SK-N-SH treated with all-trans-retinoic acid at 6 μM for 48 hours (cell line): ENCODE results near the gene CD28.

Source experiments
- ATAC-seq: fragments of 200-7000 bp; cut with Tn5 transposase; 3 replicates; pipeline ENCODE4 v1.9.1; 2020; ENCODE audit warnings: mild to moderate bottlenecking, moderate library complexity
- ARNTL ChIP-seq: fragments of 450-650 bp; formaldehyde crosslinking; IDR thresholded peaks from 2 replicates; pipeline ENCODE4 v1.5.0; 2020; ENCODE audit warnings: low read depth, mild to moderate bottlenecking, moderate library complexity, borderline replicate concordance
- BACH2 ChIP-seq: fragments of 250-450 bp; sonication (Bioruptor Pico); IDR thresholded peaks from 2 replicates; pipeline ENCODE4 v1.9.0; 2021; ENCODE audit warnings: mild to moderate bottlenecking, borderline replicate concordance
- CSDC2 ChIP-seq: fragments of 250-450 bp; sonication (Bioruptor Pico); IDR thresholded peaks from 2 replicates; pipeline ENCODE4 v1.5.0; 2020; ENCODE audit warnings: mild to moderate bottlenecking, moderate library complexity
- ESRRG ChIP-seq: fragments of 250-450 bp; sonication (Bioruptor Pico); IDR thresholded peaks from 2 replicates; pipeline ENCODE4 v1.6.1; 2021; ENCODE audit warnings: mild to moderate bottlenecking
- GLIS3 ChIP-seq: fragments of 250-450 bp; sonication (Bioruptor Pico); IDR thresholded peaks from 2 replicates; pipeline ENCODE4 v1.5.0; 2020; ENCODE audit warnings: mild to moderate bottlenecking, moderate library complexity
- OSR1 ChIP-seq: fragments of 250-450 bp; sonication (Bioruptor Pico); IDR thresholded peaks from 2 replicates; pipeline ENCODE4 v1.8.0; 2022; ENCODE audit warnings: moderate library complexity, mild to moderate bottlenecking, inconsistent platforms
- RARB ChIP-seq: fragments of 250-450 bp; sonication (Bioruptor Pico); IDR thresholded peaks from 2 replicates; pipeline ENCODE4 v1.8.0; 2021; ENCODE audit warnings: mild to moderate bottlenecking, moderate library complexity
- TOX ChIP-seq: fragments of 250-450 bp; sonication (Bioruptor Pico); IDR thresholded peaks from 2 replicates; pipeline ENCODE4 v1.8.0; 2021; ENCODE audit warnings: mild to moderate bottlenecking, moderate library complexity, borderline replicate concordance
- ZC3H10 ChIP-seq: fragments of 250-450 bp; sonication (Bioruptor Pico); IDR thresholded peaks from 2 replicates; pipeline ENCODE4 v1.5.1; 2021; ENCODE audit warnings: mild to moderate bottlenecking, moderate library complexity
- ZFP30 ChIP-seq: fragments of 450-650 bp; formaldehyde crosslinking; IDR thresholded peaks from 2 replicates; pipeline ENCODE4 v1.5.0; 2022; ENCODE audit warnings: mild to moderate bottlenecking, moderate library complexity
- ZNF70 ChIP-seq: fragments of 450-650 bp; formaldehyde crosslinking; IDR thresholded peaks from 2 replicates; pipeline ENCODE4 v1.5.0; 2020; ENCODE audit warnings: mild to moderate bottlenecking, moderate library complexity
- ZNF8 ChIP-seq: fragments of 450-650 bp; formaldehyde crosslinking; IDR thresholded peaks from 2 replicates; pipeline ENCODE4 v1.5.0; 2020; ENCODE audit warnings: mild to moderate bottlenecking, moderate library complexity
- TF ChIP-seq, protein P1 (sequence below): fragments of 250-450 bp; sonication (Bioruptor Pico); IDR thresholded peaks from 2 replicates; pipeline ENCODE4 v1.5.1; 2020; ENCODE audit warnings: low read depth, mild to moderate bottlenecking, moderate library complexity
- TF ChIP-seq, protein P2 (sequence below): fragments of 250-450 bp; sonication (Bioruptor Pico); IDR thresholded peaks from 2 replicates; pipeline ENCODE4 v1.5.1; 2021; ENCODE audit warnings: mild to moderate bottlenecking, moderate library complexity
- TF ChIP-seq, protein P3 (sequence below): fragments of 250-450 bp; sonication (Bioruptor Pico); IDR thresholded peaks from 2 replicates; pipeline ENCODE4 v1.8.0; 2020; ENCODE audit warnings: mild to moderate bottlenecking, moderate library complexity, borderline replicate concordance
- TF ChIP-seq, protein P4 (sequence below): fragments of 250-450 bp; sonication (Bioruptor Pico); IDR thresholded peaks from 2 replicates; pipeline ENCODE4 v1.8.0; 2021; ENCODE audit warnings: low read depth, mild to moderate bottlenecking, moderate library complexity, borderline replicate concordance

CD28 gene

DNA sequence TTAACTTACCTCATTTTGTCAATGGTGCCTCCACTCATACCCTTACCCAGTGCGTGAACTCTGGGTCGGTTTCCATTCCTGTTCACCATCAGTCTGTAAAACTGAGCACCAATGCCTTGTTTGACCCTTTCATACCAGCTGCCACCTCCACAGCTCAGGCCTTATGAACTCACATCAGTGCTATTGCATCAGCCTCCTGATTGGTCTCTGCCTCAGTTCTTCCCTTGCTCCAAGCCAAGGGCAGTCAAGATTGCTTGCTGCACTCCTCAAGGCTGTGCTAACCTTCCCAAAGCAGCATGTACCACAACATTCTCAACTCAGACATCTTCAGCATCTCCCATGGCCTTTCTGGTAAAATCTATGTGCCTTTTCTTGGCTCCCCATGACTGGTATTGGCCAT is 9.3 kb downstream of the CD28 start:
- TF ChIP-seq, protein P1, sequence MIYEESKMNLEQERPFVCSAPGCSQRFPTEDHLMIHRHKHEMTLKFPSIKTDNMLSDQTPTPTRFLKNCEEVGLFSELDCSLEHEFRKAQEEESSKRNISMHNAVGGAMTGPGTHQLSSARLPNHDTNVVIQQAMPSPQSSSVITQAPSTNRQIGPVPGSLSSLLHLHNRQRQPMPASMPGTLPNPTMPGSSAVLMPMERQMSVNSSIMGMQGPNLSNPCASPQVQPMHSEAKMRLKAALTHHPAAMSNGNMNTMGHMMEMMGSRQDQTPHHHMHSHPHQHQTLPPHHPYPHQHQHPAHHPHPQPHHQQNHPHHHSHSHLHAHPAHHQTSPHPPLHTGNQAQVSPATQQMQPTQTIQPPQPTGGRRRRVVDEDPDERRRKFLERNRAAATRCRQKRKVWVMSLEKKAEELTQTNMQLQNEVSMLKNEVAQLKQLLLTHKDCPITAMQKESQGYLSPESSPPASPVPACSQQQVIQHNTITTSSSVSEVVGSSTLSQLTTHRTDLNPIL (CRISPR knock-in tag): no peak
- no peak for TF ChIP-seq OSR1 (CRISPR knock-in tag)
- no peak for TF ChIP-seq ZNF8 (CRISPR knock-in tag)
- TF ChIP-seq ZC3H10: no peak
- TF ChIP-seq, protein P2, sequence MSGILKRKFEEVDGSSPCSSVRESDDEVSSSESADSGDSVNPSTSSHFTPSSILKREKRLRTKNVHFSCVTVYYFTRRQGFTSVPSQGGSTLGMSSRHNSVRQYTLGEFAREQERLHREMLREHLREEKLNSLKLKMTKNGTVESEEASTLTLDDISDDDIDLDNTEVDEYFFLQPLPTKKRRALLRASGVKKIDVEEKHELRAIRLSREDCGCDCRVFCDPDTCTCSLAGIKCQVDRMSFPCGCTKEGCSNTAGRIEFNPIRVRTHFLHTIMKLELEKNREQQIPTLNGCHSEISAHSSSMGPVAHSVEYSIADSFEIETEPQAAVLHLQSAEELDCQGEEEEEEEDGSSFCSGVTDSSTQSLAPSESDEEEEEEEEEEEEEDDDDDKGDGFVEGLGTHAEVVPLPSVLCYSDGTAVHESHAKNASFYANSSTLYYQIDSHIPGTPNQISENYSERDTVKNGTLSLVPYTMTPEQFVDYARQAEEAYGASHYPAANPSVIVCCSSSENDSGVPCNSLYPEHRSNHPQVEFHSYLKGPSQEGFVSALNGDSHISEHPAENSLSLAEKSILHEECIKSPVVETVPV (CRISPR knock-in tag): no peak
- no peak for TF ChIP-seq ARNTL (CRISPR knock-in tag)
- TF ChIP-seq GLIS3: no peak
- TF ChIP-seq CSDC2 (CRISPR knock-in tag): no peak
- no peak for TF ChIP-seq RARB (CRISPR knock-in tag)
- TF ChIP-seq, all 23 proteins: peak for 0
- ATAC-seq: no peak

DNA sequence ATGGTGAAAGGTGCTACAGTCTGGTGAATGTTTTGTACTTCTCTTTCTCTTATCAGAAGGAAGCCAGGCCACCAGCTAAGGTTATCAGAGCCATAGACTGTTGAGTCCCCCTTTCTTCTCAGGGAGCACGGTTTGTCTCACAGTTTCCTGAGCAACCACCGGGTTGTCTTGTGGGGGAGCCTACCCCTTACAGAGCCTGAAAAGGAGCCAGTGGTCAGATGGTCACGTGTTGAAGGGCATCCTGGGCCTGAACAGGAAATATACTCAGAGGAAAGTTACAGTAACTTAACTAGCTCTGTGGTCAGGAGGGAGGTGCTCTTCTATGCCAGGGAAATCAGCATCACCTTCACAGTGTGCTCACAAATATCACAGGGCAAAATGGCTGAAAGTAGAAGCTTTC is 11.6 kb downstream of the CD28 start:
- no peak for ATAC-seq

DNA sequence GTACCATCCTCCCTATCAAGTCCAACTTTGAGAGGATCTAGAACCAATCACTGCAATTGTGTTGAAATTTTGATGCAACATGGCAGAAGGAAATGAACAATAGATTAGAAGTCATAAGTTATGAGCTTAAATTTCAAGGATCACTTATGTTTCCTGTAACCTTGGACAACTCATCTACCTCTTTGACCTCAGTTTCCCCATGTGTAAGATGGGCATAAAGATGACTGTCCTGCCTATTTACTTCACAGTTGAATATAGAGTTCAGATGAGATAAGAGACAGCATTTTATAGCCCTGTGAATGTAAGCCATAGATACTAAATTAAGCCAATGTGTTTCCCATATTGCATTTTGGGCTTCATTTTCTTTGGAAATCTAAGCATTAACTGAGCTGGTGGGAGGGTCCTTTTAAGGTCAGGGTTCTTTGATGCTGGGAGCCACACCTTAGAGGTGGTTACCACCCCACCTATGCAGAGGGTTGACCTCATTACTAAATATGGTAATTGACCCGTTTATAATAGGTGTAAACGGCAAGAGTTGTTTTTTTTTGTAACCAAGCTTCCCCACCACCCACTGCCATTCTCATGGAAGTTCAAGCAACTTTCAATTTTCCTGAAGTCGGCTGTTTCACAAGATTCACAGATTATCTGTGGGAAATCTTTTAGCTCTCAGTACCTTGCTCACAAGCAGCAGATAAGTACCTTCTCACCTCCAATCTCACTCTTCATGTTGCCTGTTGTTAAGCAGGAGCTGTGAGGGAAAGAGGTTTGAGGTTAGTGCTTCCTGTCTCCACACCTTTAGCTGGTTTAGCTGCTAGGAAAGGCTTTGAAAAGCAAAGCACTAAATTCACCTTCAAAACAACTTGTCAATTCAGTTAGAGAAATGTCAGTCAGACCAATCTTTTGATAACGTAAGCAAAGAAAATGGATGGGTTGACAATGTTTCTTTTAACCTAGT is 13.3 kb downstream of the CD28 start:
- ATAC-seq: no peak
- TF ChIP-seq ZC3H10: no peak
- TF ChIP-seq, protein P2 (CRISPR knock-in tag): no peak
- TF ChIP-seq ESRRG (CRISPR knock-in tag): no peak
- TF ChIP-seq ZNF70: no peak
- no peak for TF ChIP-seq TOX (CRISPR knock-in tag)
- TF ChIP-seq, protein P1 (CRISPR knock-in tag): no peak
- TF ChIP-seq BACH2: no peak
- TF ChIP-seq RARB (CRISPR knock-in tag): no peak
- no peak for TF ChIP-seq GLIS3
- no peak for TF ChIP-seq OSR1 (CRISPR knock-in tag)
- TF ChIP-seq, protein P3, sequence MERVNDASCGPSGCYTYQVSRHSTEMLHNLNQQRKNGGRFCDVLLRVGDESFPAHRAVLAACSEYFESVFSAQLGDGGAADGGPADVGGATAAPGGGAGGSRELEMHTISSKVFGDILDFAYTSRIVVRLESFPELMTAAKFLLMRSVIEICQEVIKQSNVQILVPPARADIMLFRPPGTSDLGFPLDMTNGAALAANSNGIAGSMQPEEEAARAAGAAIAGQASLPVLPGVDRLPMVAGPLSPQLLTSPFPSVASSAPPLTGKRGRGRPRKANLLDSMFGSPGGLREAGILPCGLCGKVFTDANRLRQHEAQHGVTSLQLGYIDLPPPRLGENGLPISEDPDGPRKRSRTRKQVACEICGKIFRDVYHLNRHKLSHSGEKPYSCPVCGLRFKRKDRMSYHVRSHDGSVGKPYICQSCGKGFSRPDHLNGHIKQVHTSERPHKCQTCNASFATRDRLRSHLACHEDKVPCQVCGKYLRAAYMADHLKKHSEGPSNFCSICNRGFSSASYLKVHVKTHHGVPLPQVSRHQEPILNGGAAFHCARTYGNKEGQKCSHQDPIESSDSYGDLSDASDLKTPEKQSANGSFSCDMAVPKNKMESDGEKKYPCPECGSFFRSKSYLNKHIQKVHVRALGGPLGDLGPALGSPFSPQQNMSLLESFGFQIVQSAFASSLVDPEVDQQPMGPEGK (CRISPR knock-in tag): no peak

More for the DNA sequence above, 11.6 kb downstream of the CD28 start:
- TF ChIP-seq, protein P1 (CRISPR knock-in tag): no peak
- TF ChIP-seq ZFP30: no peak
- TF ChIP-seq, protein P4, sequence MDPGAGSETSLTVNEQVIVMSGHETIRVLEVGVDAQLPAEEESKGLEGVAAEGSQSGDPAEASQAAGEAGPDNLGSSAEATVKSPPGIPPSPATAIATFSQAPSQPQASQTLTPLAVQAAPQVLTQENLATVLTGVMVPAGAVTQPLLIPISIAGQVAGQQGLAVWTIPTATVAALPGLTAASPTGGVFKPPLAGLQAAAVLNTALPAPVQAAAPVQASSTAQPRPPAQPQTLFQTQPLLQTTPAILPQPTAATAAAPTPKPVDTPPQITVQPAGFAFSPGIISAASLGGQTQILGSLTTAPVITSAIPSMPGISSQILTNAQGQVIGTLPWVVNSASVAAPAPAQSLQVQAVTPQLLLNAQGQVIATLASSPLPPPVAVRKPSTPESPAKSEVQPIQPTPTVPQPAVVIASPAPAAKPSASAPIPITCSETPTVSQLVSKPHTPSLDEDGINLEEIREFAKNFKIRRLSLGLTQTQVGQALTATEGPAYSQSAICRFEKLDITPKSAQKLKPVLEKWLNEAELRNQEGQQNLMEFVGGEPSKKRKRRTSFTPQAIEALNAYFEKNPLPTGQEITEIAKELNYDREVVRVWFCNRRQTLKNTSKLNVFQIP (CRISPR knock-in tag): no peak
- TF ChIP-seq BACH2: no peak
